ENCODE data around the gene SAMD9L. TPM values are rescaled to one million over a fixed set of nuclear protein-coding genes. Genes with fewer than 3 reads are reported as not detected.

The SAMD9L gene
- polyA plus RNA-seq (0.10 TPM in 1 of 2 replicates, not detected in the other), polyA minus RNA-seq (not detected in 2 replicates)

- Histone ChIP-seq H3K4me3 (ENCODE audit: low read length) (no peak within 1 kb of the TSS), H3K9ac (ENCODE audit: low read length) (no peak within 1 kb of the TSS), H3K27me3 (ENCODE audit: insufficient read depth, low read depth, low read length) (no peaks in the 10 kb centered on the region), H3K27ac (ENCODE audit: low read length) (no peak within 1 kb of the TSS), H3K9me3 (ENCODE audit: low read length) (no peaks in the 10 kb centered on the region), H3K79me2 (replicated peaks; ENCODE audit: insufficient read depth, low read length) (no peaks in the 10 kb centered on the region), H3F3A (ENCODE audit: insufficient read depth, low read length, poor library complexity, severe bottlenecking) (no peaks in the 10 kb centered on the region), H2AFZ (ENCODE audit: low read depth, low read length) (no peak within 1 kb of the TSS), H4K20me1 (ENCODE audit: insufficient read depth) (no peaks in the 10 kb centered on the region), H3K36me3 (ENCODE audit: insufficient read depth, low read length) (no peaks in the 10 kb centered on the region), H3K4me2 (ENCODE audit: low read length) (no peak within 1 kb of the TSS), H3K9me2 (ENCODE audit: insufficient read depth, low read length) (no peaks in the 10 kb centered on the region)
- TF ChIP-seq RAD21 (conservative IDR thresholded peaks at IDR 0.05), result no peak
- no peak for TF ChIP-seq POLR2AphosphoS5 (IDR thresholded peaks at IDR 0.05)
- no peak for TF ChIP-seq CTCF (IDR thresholded peaks at IDR 0.05; ENCODE audit: poor library complexity, severe bottlenecking)
- TF ChIP-seq EP300 (conservative IDR thresholded peaks at IDR 0.05; ENCODE audit: poor library complexity, severe bottlenecking), result no peak
- no peak for TF ChIP-seq MXI1 (conservative IDR thresholded peaks at IDR 0.05; ENCODE audit: poor library complexity, severe bottlenecking)
These were observed at the start of gene SAMD9L for GRCh38 chr7:93148144-93148543. Gene SAMD9L, minus strand, starts transcription at chr7:93148385. Its CDS starts 12,414 bp downstream, at chr7:93135971.

- no peaks in the 10 kb centered on the region for H3K79me2 ChIP-seq (replicated peaks; ENCODE audit: insufficient read depth, low read length)
- no peak overlapping the region for H3K27ac ChIP-seq (ENCODE audit: low read length)
- no peaks in the 10 kb centered on the region for H3F3A ChIP-seq (ENCODE audit: insufficient read depth, low read length, poor library complexity, severe bottlenecking)
- H3K9ac ChIP-seq (ENCODE audit: low read length), result no peak overlapping the region
- H3K4me3 ChIP-seq (ENCODE audit: low read length), result no peak overlapping the region
- no peaks in the 10 kb centered on the region for H3K9me2 ChIP-seq (ENCODE audit: insufficient read depth, low read length)
- H3K27me3 ChIP-seq (ENCODE audit: insufficient read depth, low read depth, low read length), result no peaks in the 10 kb centered on the region
- no peaks in the 10 kb centered on the region for H3K9me3 ChIP-seq (ENCODE audit: low read length)
- no peaks in the 10 kb centered on the region for H3K36me3 ChIP-seq (ENCODE audit: insufficient read depth, low read length)
- H4K20me1 ChIP-seq (ENCODE audit: insufficient read depth), result no peaks in the 10 kb centered on the region
- no peak overlapping the region for H3K4me2 ChIP-seq (ENCODE audit: low read length)
- TF ChIP-seq MXI1 (conservative IDR thresholded peaks at IDR 0.05; ENCODE audit: poor library complexity, severe bottlenecking) (no peak), RAD21 (conservative IDR thresholded peaks at IDR 0.05) (no peak), REST (IDR thresholded peaks at IDR 0.05; ENCODE audit: borderline replicate concordance) (no peak), EP300 (conservative IDR thresholded peaks at IDR 0.05; ENCODE audit: poor library complexity, severe bottlenecking) (no peak), POLR2AphosphoS5 (IDR thresholded peaks at IDR 0.05) (no peak), EZH2 (IDR thresholded peaks at IDR 0.05; ENCODE audit: borderline replicate concordance, insufficient read depth, low read length, poor library complexity, severe bottlenecking) (no peak), CTCF (IDR thresholded peaks at IDR 0.05; ENCODE audit: poor library complexity, severe bottlenecking) (no peak), TAF1 (IDR thresholded peaks at IDR 0.05; ENCODE audit: low read depth) (no peak), SMC3 (conservative IDR thresholded peaks at IDR 0.05; ENCODE audit: poor library complexity) (no peak)
- no peak overlapping the region for H2AFZ ChIP-seq (ENCODE audit: low read depth, low read length)
These were observed 48.2 kb upstream of the SAMD9L start for GRCh38 chr7:93196336-93196735.

Measured in neural cell (in vitro differentiated cells).